ENCODE results near the gene PAPSS2.
A peak's percentile ranks its signal among the peaks of the same experiment; 100 is the strongest.

The PAPSS2 gene

DNA sequence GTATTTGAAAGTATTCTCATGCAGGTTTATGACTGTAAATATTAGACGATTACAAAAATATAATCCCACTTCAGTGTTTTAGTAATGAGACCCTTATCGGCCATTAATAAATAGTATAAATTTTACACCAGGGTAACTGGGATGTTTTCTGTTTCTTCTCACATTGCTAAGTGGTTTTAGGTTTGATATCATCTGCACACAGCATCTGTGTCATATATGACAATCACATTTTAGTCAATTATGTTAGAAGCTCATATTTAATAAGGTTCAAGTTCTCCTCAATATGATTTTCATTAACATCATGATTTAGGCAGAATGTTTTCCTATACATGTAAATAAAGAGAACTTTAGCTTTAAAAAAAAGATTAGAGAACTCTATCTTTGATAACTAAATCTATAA lies 91.6 kb downstream of the PAPSS2 start:
- Mint-ChIP-seq H3K4me1 (ENCODE audit: low read depth) (peaks cover 6% of the 10 kb centered on the region), H3K4me3 (no peak overlapping the region), H3K9me3 (no peaks in the 10 kb centered on the region), H3K27me3 (ENCODE audit: low read depth) (no peaks in the 10 kb centered on the region), H3K36me3 (ENCODE audit: low read depth) (peaks cover 21% of the 10 kb centered on the region), H3K27ac (no peak overlapping the region)

DNA sequence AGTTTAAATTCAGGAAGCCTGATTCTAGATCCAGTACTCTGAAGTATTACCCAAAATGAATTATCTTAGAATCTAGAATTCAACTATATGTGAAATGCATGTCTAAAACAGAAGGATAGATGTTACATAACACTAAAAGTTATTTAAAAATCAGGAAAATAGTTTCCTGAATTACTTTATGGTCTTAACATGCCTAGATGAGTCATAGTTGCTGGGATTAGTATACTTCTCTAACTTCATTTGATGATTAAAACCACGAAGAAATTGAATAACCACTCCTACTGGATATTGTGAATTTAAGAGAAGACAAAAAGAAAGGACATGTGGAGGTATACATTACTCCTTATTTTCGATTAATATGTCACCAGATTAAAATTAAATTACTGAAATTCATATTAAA lies 92.9 kb downstream of the PAPSS2 start:
- Mint-ChIP-seq H3K27me3 (ENCODE audit: low read depth) (no peaks in the 10 kb centered on the region), H3K4me1 (ENCODE audit: low read depth) (peaks cover 6% of the 10 kb centered on the region), H3K27ac (no peak overlapping the region), H3K4me3 (no peak overlapping the region), H3K9me3 (no peaks in the 10 kb centered on the region), H3K36me3 (ENCODE audit: low read depth) (peaks cover 25% of the 10 kb centered on the region)

DNA sequence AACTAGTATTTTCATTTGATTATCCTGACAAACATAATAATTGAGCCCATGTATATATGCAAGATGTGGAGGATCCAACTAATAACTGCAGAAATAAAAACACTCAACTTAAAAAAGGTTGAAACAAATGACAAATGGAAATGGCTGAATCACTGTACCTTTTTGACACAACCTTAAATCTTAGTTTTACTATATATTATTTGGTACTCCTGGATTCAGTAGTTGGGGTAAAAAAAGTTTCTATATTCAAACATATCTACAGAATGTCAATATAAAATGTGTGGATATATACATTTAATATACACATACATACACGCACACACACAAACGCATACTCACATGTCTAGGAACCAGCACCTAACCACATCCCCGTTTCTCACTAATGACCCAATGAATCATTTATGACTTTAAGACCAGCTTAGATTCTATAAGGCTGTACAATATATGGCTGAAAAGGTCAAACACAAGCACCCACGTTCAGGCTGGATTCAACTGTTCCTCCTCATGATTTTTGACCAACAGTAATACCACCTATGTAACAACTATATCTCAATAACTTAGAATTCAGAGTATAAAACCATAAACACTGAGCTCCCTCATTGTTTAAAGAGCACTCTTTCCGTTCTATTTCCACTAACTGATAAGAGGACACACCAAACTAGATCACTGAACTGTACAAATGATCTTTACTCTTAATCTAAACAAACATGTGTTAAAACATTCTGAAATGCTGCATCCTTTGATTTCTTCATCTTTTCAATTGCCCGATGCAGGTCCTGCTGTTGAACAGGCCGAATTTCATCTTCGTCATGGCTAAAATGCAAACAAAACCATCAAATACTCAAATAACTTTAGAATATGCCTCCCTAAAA lies 94.6 kb downstream of the PAPSS2 start:
- H3K4me1 Mint-ChIP-seq (ENCODE audit: low read depth): peaks cover 6% of the 10 kb centered on the region
- no peaks in the 10 kb centered on the region for H3K27me3 Mint-ChIP-seq (ENCODE audit: low read depth)
- no peak overlapping the region for H3K4me3 Mint-ChIP-seq
- no peak overlapping the region for H3K27ac Mint-ChIP-seq
- peaks cover 24% of the 10 kb centered on the region for H3K36me3 Mint-ChIP-seq (ENCODE audit: low read depth)
- no peaks in the 10 kb centered on the region for H3K9me3 Mint-ChIP-seq

DNA sequence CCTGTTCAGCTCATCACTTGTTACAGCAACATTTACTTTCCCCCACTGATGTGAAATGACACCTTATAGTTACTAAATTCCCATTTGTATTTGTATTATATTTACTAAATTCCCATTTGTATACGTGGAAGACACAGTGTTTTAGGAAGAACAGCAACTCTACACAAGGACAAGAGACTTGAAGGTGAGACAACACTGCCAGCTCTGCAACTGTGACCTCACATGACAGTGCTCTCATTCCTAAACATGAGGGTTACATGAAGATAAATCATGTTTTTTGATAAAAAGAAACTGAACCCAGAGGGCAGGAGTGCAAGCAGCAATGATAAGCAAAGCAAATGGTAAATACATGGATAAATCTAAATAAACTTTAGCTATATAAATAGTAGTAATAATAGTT lies 98.0 kb downstream of the PAPSS2 start:
- Mint-ChIP-seq H3K4me1 (ENCODE audit: low read depth) (peaks cover 12% of the 10 kb centered on the region), H3K27ac (no peak overlapping the region), H3K27me3 (ENCODE audit: low read depth) (no peaks in the 10 kb centered on the region), H3K36me3 (ENCODE audit: low read depth) (peaks cover 30% of the 10 kb centered on the region), H3K4me3 (no peak overlapping the region), H3K9me3 (no peaks in the 10 kb centered on the region)

DNA sequence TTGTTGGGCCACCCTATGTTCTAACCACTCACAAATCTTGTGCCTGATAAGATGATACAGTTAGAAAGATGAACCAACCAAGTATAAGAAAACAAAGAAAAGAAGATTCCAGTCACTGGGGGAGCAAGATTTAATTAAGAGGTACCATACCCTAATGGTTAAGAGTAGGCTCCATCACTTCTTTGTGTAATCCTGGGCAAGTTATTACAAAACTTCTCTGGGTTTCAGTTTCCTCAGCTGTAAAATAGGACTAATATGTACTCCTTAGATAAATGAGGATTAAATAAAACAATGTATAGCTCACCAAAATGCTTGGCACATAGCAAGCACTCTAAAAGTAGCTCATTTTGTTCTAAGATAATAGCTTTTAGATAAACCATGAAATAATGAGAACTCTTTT lies 99.9 kb downstream of the PAPSS2 start:
- Mint-ChIP-seq H3K4me3 (no peak overlapping the region), H3K36me3 (ENCODE audit: low read depth) (peaks cover 24% of the 10 kb centered on the region), H3K9me3 (no peaks in the 10 kb centered on the region), H3K27me3 (ENCODE audit: low read depth) (no peaks in the 10 kb centered on the region), H3K4me1 (ENCODE audit: low read depth) (peaks cover 12% of the 10 kb centered on the region), H3K27ac (no peak overlapping the region)

DNA sequence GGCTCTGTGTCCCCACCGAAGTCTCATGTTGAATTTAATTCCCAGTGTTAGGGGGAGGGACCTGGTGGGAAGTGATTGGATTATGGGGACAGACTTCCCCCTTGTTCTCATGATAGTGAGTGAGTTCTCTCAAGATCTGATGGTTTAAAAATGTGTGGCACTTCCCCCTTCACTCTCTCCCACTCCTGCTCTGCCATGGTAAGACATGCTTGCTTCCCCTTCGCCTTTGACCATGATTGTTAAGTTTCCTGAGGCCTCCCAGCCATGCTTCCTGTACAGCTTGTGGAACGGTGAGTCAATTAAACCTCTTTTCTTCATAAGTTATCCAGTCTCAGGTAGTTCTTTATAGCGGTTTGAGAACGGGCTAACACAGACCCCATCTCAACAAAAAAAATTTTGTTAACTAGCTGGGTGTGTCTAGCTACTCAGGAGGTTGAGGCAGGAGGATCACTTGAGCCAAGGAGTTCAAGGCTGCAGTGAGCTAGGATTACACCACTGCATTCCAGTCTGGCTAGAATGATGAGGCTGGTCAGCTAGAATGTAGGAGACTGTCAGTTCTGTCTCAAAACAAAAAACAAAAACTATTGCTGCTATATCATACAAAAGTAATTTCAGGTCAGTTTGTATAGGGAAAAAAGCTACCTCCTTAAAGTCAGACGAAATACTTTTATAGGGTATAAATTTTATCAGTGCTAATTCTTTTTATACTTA lies 100.7 kb downstream of the PAPSS2 start:
- H3K27ac Mint-ChIP-seq: no peak overlapping the region
- no peaks in the 10 kb centered on the region for H3K27me3 Mint-ChIP-seq (ENCODE audit: low read depth)
- H3K36me3 Mint-ChIP-seq (ENCODE audit: low read depth): peaks cover 27% of the 10 kb centered on the region
- no peaks in the 10 kb centered on the region for H3K9me3 Mint-ChIP-seq
- no peak overlapping the region for H3K4me3 Mint-ChIP-seq
- H3K4me1 Mint-ChIP-seq (ENCODE audit: low read depth): peaks cover 12% of the 10 kb centered on the region

DNA sequence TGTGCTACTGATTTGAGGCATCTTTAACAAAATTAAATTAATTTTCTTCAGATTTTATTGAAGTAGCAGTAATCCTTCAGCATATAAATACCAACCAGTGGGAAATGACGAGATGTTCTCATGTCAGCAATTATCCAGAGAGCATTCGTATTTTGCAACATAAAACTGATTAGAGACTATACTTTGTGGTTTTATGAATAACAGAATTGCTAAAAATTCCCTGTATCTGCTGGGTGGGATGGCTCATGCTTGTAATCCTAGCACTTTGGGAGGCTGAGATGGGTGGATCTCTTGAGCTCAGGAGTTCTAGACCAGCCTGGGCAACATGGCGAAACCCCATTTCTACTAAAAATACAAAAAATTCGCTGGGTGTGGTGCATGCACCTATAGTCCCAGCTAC lies 101.5 kb downstream of the PAPSS2 start:
- Mint-ChIP-seq H3K4me1 (ENCODE audit: low read depth) (peaks cover 12% of the 10 kb centered on the region), H3K4me3 (no peak overlapping the region), H3K27me3 (ENCODE audit: low read depth) (no peaks in the 10 kb centered on the region), H3K9me3 (no peaks in the 10 kb centered on the region), H3K27ac (no peak overlapping the region), H3K36me3 (ENCODE audit: low read depth) (peaks cover 22% of the 10 kb centered on the region)

DNA sequence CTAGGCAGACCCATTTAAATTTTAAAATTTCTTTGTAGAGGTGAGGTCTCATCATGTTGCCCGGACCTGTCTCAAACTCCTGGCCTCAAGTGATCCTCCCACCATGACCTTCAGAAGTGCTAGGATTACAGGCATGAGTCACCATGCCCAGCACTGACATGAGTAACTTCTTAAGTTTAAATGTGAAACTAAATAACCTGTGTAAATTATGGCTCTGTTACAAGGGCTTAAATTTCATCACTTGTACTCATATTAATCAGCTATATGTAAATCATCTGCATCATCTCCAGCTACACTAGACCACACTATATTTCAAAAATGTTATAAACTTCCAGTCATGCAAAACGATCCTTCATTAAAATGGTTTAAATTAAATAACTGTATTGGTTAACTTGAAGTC lies 102.2 kb downstream of the PAPSS2 start:
- Mint-ChIP-seq H3K36me3 (ENCODE audit: low read depth) (peaks cover 20% of the 10 kb centered on the region), H3K9me3 (no peaks in the 10 kb centered on the region), H3K27me3 (ENCODE audit: low read depth) (no peaks in the 10 kb centered on the region), H3K4me3 (no peak overlapping the region), H3K4me1 (ENCODE audit: low read depth) (peaks cover 12% of the 10 kb centered on the region), H3K27ac (peak overlapping the region; percentile 41)

DNA sequence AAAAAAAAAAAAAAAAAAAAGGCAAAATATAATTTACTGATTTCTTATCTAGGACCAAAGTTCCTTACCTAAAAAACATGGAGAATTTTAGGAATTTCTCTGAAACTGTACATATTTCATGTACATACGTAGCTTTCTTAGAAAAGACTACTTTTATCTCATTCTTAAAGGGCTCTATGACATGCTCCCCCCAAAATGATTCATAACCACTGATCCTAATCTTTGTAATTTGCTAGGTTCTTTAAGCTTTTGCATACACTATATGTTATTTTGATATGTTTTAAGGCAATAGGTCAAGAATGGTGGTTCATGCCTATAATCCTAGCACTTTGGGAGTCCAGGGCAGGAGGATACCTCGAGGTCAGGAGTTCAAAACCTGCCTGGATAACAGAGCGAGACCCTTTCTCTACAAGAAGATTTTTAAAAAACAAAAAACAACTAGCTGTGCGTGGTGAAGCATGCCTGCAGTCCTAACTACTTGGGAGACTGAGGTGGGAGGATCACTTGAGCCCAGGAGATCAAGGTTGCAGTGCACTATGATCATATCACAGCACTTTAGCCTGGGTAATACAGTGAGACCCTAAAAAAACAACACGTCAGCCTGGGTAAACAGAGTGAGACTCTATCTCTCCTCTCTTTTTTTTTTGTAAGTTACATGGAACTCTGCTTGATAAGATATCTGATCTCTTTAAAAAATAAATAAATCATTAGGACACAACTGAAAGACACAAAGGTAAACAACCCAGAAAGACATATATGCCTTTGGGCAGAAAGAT lies 103.6 kb downstream of the PAPSS2 start:
- Mint-ChIP-seq H3K27me3 (ENCODE audit: low read depth) (no peaks in the 10 kb centered on the region), H3K4me3 (no peak overlapping the region), H3K36me3 (ENCODE audit: low read depth) (peaks cover 30% of the 10 kb centered on the region), H3K27ac (no peak overlapping the region), H3K9me3 (no peaks in the 10 kb centered on the region), H3K4me1 (ENCODE audit: low read depth) (peaks cover 17% of the 10 kb centered on the region)

DNA sequence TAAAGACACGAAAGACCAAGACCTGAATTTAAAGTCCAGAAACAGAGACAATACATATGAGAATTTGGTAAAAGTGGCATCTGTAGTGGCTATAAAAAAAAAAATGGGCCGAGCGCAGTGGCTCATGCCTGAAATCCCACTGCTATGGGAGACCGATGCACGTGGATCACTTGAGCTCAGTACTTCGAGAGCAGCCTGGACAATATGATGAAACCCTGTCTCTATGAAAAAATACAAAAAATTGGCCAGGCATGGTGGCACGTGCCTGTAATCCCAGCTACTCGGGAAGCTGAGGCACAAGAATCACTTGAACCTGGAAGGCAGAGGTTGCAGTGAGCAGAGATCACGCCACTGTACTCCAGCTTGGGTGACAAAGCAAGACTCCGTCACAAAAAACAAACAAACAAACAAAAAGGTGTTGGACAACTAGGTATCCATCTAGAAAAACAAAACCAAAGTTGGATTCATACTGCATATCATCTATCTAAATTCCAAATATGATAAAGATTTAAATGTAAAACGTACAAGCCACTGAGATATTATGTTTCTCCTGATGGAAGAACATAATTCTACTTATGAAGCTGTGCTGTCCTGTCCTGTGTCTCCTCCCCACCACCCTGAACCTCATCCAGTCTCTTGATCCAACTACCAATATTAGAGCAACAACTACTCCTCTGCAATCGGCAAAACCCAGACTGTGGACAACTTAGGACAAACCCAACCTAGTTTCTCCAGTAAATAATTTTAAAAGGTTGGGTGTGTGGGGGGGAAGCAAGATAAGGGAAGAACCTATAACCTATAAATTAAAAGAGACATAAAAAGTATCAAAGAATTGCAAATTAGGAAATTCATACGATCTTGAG lies 104.6 kb downstream of the PAPSS2 start:
- no peak overlapping the region for H3K27ac Mint-ChIP-seq
- H3K4me1 Mint-ChIP-seq (ENCODE audit: low read depth): peaks cover 17% of the 10 kb centered on the region
- no peaks in the 10 kb centered on the region for H3K27me3 Mint-ChIP-seq (ENCODE audit: low read depth)
- peaks cover 33% of the 10 kb centered on the region for H3K36me3 Mint-ChIP-seq (ENCODE audit: low read depth)
- H3K9me3 Mint-ChIP-seq: no peaks in the 10 kb centered on the region
- no peak overlapping the region for H3K4me3 Mint-ChIP-seq

DNA sequence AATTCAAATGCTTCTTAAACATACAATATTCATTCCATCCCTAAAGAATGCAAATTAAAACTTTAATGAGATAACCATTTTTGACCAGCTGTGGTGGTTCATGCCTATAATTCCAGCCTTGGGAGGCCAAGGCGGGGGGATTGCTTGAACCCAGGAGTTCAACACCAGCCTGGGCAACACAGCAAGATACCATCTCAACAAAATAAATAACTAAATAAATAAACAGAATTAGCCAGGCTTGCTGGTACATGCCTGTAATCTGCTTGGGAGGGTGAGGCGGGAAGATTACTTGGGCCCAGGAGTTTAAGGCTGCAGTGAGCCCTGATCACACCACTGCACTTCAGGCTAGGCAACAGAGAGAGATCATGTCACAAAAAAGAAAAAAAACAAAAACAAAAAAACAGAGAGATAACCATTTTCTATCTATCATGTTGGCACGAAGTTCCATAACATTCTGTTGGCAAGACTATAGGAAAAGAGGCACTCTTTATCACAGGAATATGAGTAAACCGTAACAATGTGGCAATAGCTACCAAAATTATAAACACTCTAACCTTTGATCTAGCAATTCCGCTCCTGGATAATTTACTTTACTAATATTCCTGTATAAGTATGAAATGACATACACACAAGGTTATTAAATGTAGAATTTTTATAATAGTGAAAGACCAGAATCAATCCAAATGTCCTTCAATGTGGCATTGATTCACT lies 106.1 kb downstream of the PAPSS2 start:
- H3K4me3 Mint-ChIP-seq: no peak overlapping the region
- no peaks in the 10 kb centered on the region for H3K9me3 Mint-ChIP-seq
- H3K36me3 Mint-ChIP-seq (ENCODE audit: low read depth): peaks cover 31% of the 10 kb centered on the region
- H3K27me3 Mint-ChIP-seq (ENCODE audit: low read depth): no peaks in the 10 kb centered on the region
- peaks cover 14% of the 10 kb centered on the region for H3K4me1 Mint-ChIP-seq (ENCODE audit: low read depth)
- no peak overlapping the region for H3K27ac Mint-ChIP-seq

DNA sequence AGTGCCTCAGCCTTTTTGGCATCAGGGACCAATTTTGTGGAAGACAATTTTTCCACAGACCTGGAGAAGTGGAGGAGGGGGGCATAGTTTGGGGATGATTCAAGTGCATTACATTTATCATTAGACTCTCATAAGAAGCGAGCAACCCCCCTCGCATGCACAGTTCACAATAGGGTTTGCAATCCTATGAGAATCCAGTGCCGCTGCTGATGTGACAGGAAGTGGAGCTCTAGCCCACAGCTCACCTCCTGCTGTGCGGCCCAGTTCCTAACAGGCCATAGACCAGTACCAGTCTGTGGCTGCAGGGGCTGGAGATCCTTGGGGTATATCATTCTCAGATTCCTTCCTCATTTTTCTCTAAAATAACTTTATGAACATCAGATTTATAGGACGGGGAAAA lies 107.6 kb downstream of the PAPSS2 start:
- Mint-ChIP-seq H3K9me3 (no peaks in the 10 kb centered on the region), H3K36me3 (ENCODE audit: low read depth) (peaks cover 31% of the 10 kb centered on the region), H3K27ac (no peak overlapping the region), H3K4me3 (no peak overlapping the region), H3K27me3 (ENCODE audit: low read depth) (no peaks in the 10 kb centered on the region), H3K4me1 (ENCODE audit: low read depth) (peaks cover 8% of the 10 kb centered on the region)

DNA sequence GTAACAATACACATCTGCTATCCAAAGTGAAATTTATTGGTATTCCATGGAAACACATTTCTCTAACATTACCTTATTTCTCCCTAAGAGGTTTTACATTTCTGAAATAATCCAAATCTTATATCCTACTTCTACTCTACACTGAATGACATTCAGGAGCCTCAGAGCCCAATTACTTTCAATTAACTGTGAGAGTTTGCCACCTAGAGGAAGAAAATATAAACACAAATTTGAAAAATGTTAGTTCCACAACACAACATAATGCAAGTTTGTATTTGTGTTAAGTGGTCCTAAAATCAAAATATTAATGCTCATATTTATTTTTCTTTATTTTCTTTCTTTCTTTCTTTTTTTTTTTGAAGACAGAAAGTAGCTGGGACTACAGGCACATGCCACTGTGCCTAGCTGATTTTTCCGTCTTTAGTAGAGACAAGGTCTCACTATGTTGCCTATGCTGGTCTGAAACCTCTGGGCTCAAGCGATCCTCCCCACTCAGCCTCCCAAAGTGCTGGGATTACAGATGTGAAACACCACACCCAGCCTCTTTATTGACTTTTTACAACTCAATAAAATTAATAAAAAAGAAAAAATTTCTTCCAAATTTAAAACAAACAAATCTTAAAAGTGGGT lies 112.3 kb downstream of the PAPSS2 start:
- H3K4me1 Mint-ChIP-seq (ENCODE audit: low read depth): peaks cover 7% of the 10 kb centered on the region

More for the DNA sequence above, 112.3 kb downstream of the PAPSS2 start:
- Mint-ChIP-seq H3K9me3 (no peaks in the 10 kb centered on the region), H3K36me3 (ENCODE audit: low read depth) (peaks cover 22% of the 10 kb centered on the region), H3K4me3 (no peak overlapping the region), H3K27ac (no peak overlapping the region), H3K27me3 (ENCODE audit: low read depth) (no peaks in the 10 kb centered on the region)
